MV-4-11 (cell line): ENCODE measurements around the gene ZEB1.
"Not testable (repeated sequence)": the region's sequence is repeated elsewhere in the genome, so short reads cannot be mapped to it uniquely, and the experiment has no call there.

Source experiments
- DNase-seq: peaks from one replicate; lab custom pipeline; 2025; lab: John Stamatoyannopoulos, UW

The ZEB1 gene

GRCh38 chr10:31368724-31369123, 49.7 kb downstream of the ZEB1 start:
- peak; percentile 5 for DNase-seq

- DNase-seq = no peak
These were observed 53.4 kb downstream of the ZEB1 start for GRCh38 chr10:31372439-31372838.

- DNase-seq = no peak
These were observed 55.2 kb downstream of the ZEB1 start for GRCh38 chr10:31374146-31374696.

GRCh38 chr10:31381171-31381570, 62.2 kb downstream of the ZEB1 start:
- DNase-seq = no peak

GRCh38 chr10:31381766-31382316, 62.8 kb downstream of the ZEB1 start:
- no peak for DNase-seq

GRCh38 chr10:31383810-31384588, 65.0 kb downstream of the ZEB1 start:
- DNase-seq = no peak

- no peak for DNase-seq
These were observed 65.6 kb downstream of the ZEB1 start for GRCh38 chr10:31384589-31384949.

- DNase-seq = no peak
These were observed 71.8 kb downstream of the ZEB1 start for GRCh38 chr10:31390804-31391203.

- no peak for DNase-seq
These were observed 74.8 kb downstream of the ZEB1 start for GRCh38 chr10:31393844-31394243.

GRCh38 chr10:31395695-31396094, 76.7 kb downstream of the ZEB1 start:
- no peak for DNase-seq

GRCh38 chr10:31396376-31396775, 77.4 kb downstream of the ZEB1 start:
- no peak for DNase-seq

GRCh38 chr10:31397852-31398251, 78.8 kb downstream of the ZEB1 start:
- no peak for DNase-seq

GRCh38 chr10:31399171-31399570, 80.2 kb downstream of the ZEB1 start:
- no peak for DNase-seq

GRCh38 chr10:31399631-31400030, 80.6 kb downstream of the ZEB1 start:
- no peak for DNase-seq

- no peak for DNase-seq
These were observed 82.3 kb downstream of the ZEB1 start for GRCh38 chr10:31401287-31401686.

GRCh38 chr10:31404640-31405039, 85.6 kb downstream of the ZEB1 start:
- no peak for DNase-seq

- DNase-seq = not testable (repeated sequence)
These were observed 86.8 kb downstream of the ZEB1 start for GRCh38 chr10:31405829-31406228.

GRCh38 chr10:31412397-31412796, 93.4 kb downstream of the ZEB1 start:
- not testable (repeated sequence) for DNase-seq

- DNase-seq = no peak
These were observed 94.3 kb downstream of the ZEB1 start for GRCh38 chr10:31413325-31413724.

- DNase-seq = no peak
These were observed 99.5 kb downstream of the ZEB1 start for GRCh38 chr10:31418481-31418880.

GRCh38 chr10:31419394-31420063, 100.5 kb downstream of the ZEB1 start:
- no peak for DNase-seq

- DNase-seq = no peak
These were observed 102.3 kb downstream of the ZEB1 start for GRCh38 chr10:31421322-31421721.

GRCh38 chr10:31422634-31423033, 103.6 kb downstream of the ZEB1 start:
- DNase-seq = no peak
